CD4-positive, alpha-beta T cell (primary cell): Measurements from ENCODE around the gene LRP11. TPM values are rescaled to one million over a fixed set of nuclear protein-coding genes. Genes with fewer than 3 reads are reported as not detected.

ENCODE experiments used
- ATAC-seq: fragments of 200-7000 bp; cut with Tn5 transposase; one replicate; pipeline ENCODE4 v1.10.0; 2022; ENCODE audit warnings: mild to moderate bottlenecking; ENCODE audit not compliant: poor library complexity
- CTCF ChIA-PET: fragments of 350-600 bp; sonication (Branson Sonifier 250); formaldehyde crosslinking; loops from one replicate; lab custom pipeline; 2021; ENCODE audit warnings: antibody characterized with exemption, inconsistent platforms; lab: Charles Lee
- POLR2A ChIA-PET: fragments of 350-600 bp; sonication (Branson Sonifier 250); formaldehyde crosslinking; loops from one replicate; lab custom pipeline; 2021; ENCODE audit warnings: antibody characterized with exemption, inconsistent platforms; lab: Charles Lee
- DNase-seq, 14 experiments: peaks; one replicate each; pipeline ENCODE4 v3.0.0-alpha.2; 2013 to 2020; ENCODE audit warnings: mixed read lengths in 2 of 14
- H3K27ac ChIP-seq, 2 donors: one replicate each; pipeline versions ENCODE4 v1.5.1 to v1.7.0; 2013; ENCODE audit warnings: low read length in 2 of 2, low read depth in 1 of 2, mild to moderate bottlenecking in 1 of 2
- H3K27me3 ChIP-seq, 2 experiments: 1 replicate in 1 of 2; 2 replicates in 1 of 2; pipeline versions ENCODE4 v1.6.1 to v1.7.0; 2013; ENCODE audit warnings: low read length in 2 of 2, control low read depth in 1 of 2, mild to moderate bottlenecking in 1 of 2, moderate library complexity in 1 of 2; ENCODE audit not compliant: insufficient read depth in 2 of 2, control insufficient read depth in 1 of 2
- H3K36me3 ChIP-seq: one replicate; pipeline ENCODE4 v1.6.1; 2013; ENCODE audit warnings: low read length, control low read depth; ENCODE audit not compliant: insufficient read depth
- H3K4me1 ChIP-seq: one replicate; pipeline ENCODE4 v1.6.1; 2013; ENCODE audit warnings: low read length, control low read depth; ENCODE audit not compliant: insufficient read depth
- H3K4me3 ChIP-seq: one replicate; pipeline ENCODE4 v1.5.1; 2013; ENCODE audit warnings: mild to moderate bottlenecking, low read length, moderate library complexity
- H3K9me3 ChIP-seq, 2 experiments: 1 replicate in 1 of 2; 2 replicates in 1 of 2; pipeline versions ENCODE4 v1.6.1 to v1.7.0; 2013; ENCODE audit warnings: low read length in 2 of 2, mild to moderate bottlenecking in 2 of 2, control low read depth in 1 of 2, moderate library complexity in 1 of 2; ENCODE audit not compliant: control insufficient read depth in 1 of 2, insufficient read depth in 1 of 2
- H3K27ac Mint-ChIP-seq: one replicate; pipeline ENCODE4 v1.8.0; 2020; ENCODE audit warnings: mixed read lengths
- H3K27me3 Mint-ChIP-seq: one replicate; pipeline ENCODE4 v1.8.0; 2021; ENCODE audit warnings: mixed read lengths
- H3K36me3 Mint-ChIP-seq: one replicate; pipeline ENCODE4 v1.8.0; 2021; ENCODE audit warnings: low read depth, mixed read lengths
- H3K4me1 Mint-ChIP-seq: one replicate; pipeline ENCODE4 v1.8.0; 2021; ENCODE audit warnings: low read depth, mixed read lengths
- H3K4me3 Mint-ChIP-seq: one replicate; pipeline ENCODE4 v1.8.0; 2020; ENCODE audit warnings: mild to moderate bottlenecking, mixed read lengths
- H3K9me3 Mint-ChIP-seq: one replicate; pipeline ENCODE4 v1.8.0; 2020; ENCODE audit warnings: mixed read lengths
- CTCF ChIP-seq: fragments of 200-600 bp; IDR thresholded peaks from one replicate; pipeline ENCODE4 v1.8.0; 2022; ENCODE audit warnings: antibody characterized with exemption, mild to moderate bottlenecking
- intact Hi-C, 2 experiments: fragments of 100-400 bp; cut with DNase I in 1 of 2; cut with micrococcal nuclease in 1 of 2; formaldehyde crosslinking; loops; one replicate each; pipeline versions ENCODE4 v1.15.1 to v1.9.0; 2023 to 2025; cut with DNase I, micrococcal nuclease
- total RNA-seq, 174 experiments: library from RNA in 2 of 174; stranded (reverse) in 2 of 174; gene quantifications; one replicate each; pipeline ENCODE4 v1.2.3 and lab custom pipeline; 2021 to 2026

LRP11 gene
- total RNA-seq, 2 experiments from 2014 or later: 0.75 to 0.99 TPM

GRCh38 chr6:149907317-149907716 is 43.2 kb upstream of the LRP11 start:
- H3K27ac ChIP-seq: no peak overlapping the region
- intact Hi-C loops: no loop called here
- no peaks in the 10 kb centered on the region for H3K4me1 ChIP-seq
- POLR2A ChIA-PET: no interaction called here
- H3K9me3 Mint-ChIP-seq: peaks cover 5% of the 10 kb centered on the region
- H3K36me3 ChIP-seq: no peaks in the 10 kb centered on the region
- no peak for ATAC-seq
- H3K4me1 Mint-ChIP-seq: no peaks in the 10 kb centered on the region
- H3K4me3 ChIP-seq: no peak overlapping the region
- peaks cover 4 to 24% of the 10 kb centered on the region in 2 experiments for H3K9me3 ChIP-seq
- no peaks in the 10 kb centered on the region for H3K36me3 Mint-ChIP-seq
- peaks cover 4 to 6% of the 10 kb centered on the region in 2 experiments for H3K27me3 ChIP-seq
- CTCF ChIA-PET: no interaction called here
- no peak for TF ChIP-seq CTCF
- H3K27ac Mint-ChIP-seq: no peak overlapping the region
- DNase-seq: no peak
- H3K4me3 Mint-ChIP-seq: no peak overlapping the region
- peaks cover 14% of the 10 kb centered on the region for H3K27me3 Mint-ChIP-seq

- H3K27me3 ChIP-seq: peaks cover 4 to 6% of the 10 kb centered on the region in 2 experiments
- Mint-ChIP-seq H3K36me3 (no peaks in the 10 kb centered on the region), H3K9me3 (peaks cover 5% of the 10 kb centered on the region), H3K4me3 (no peak overlapping the region), H3K4me1 (no peaks in the 10 kb centered on the region), H3K27me3 (peaks cover 21% of the 10 kb centered on the region), H3K27ac (no peak overlapping the region)
- TF ChIP-seq CTCF: no peak
- H3K27ac ChIP-seq: no peak overlapping the region
- no peaks in the 10 kb centered on the region for H3K36me3 ChIP-seq
- H3K4me3 ChIP-seq: no peak overlapping the region
- ATAC-seq (no peak), DNase-seq (no peak)
- POLR2A ChIA-PET: no interaction called here
- peaks cover 4 to 24% of the 10 kb centered on the region in 2 experiments for H3K9me3 ChIP-seq
- CTCF ChIA-PET: no interaction called here
- no peaks in the 10 kb centered on the region for H3K4me1 ChIP-seq
- intact Hi-C loops: no loop called here
Measured at GRCh38 chr6:149906405-149906804, 42.2 kb upstream of the LRP11 start.

- no peaks in the 10 kb centered on the region for H3K4me1 Mint-ChIP-seq
- H3K27ac Mint-ChIP-seq: no peak overlapping the region
- no peak overlapping the region for H3K27ac ChIP-seq
- peaks cover 16% of the 10 kb centered on the region for H3K27me3 Mint-ChIP-seq
- ChIA-PET CTCF (no interaction called here), POLR2A (no interaction called here)
- ATAC-seq (no peak), DNase-seq (no peak)
- no peak for TF ChIP-seq CTCF
- no peak overlapping the region for H3K4me3 ChIP-seq
- no peaks in the 10 kb centered on the region for H3K4me1 ChIP-seq
- H3K27me3 ChIP-seq: peaks cover 4 to 6% of the 10 kb centered on the region in 2 experiments
- H3K4me3 Mint-ChIP-seq: no peak overlapping the region
- H3K9me3 Mint-ChIP-seq: peaks cover 5% of the 10 kb centered on the region
- H3K36me3 ChIP-seq: no peaks in the 10 kb centered on the region
- peaks cover 4 to 24% of the 10 kb centered on the region in 2 experiments for H3K9me3 ChIP-seq
- no peaks in the 10 kb centered on the region for H3K36me3 Mint-ChIP-seq
- intact Hi-C loops: no loop called here
Measured at GRCh38 chr6:149905911-149906371, 41.8 kb upstream of the LRP11 start.
